ENCODE measurements around the gene MAP3K8. TPM values are rescaled to one million over a fixed set of nuclear protein-coding genes. Genes with fewer than 3 reads are reported as not detected.

Gene MAP3K8
- 20.4 and 21.0 TPM in 2 replicates for total RNA-seq

DNA sequence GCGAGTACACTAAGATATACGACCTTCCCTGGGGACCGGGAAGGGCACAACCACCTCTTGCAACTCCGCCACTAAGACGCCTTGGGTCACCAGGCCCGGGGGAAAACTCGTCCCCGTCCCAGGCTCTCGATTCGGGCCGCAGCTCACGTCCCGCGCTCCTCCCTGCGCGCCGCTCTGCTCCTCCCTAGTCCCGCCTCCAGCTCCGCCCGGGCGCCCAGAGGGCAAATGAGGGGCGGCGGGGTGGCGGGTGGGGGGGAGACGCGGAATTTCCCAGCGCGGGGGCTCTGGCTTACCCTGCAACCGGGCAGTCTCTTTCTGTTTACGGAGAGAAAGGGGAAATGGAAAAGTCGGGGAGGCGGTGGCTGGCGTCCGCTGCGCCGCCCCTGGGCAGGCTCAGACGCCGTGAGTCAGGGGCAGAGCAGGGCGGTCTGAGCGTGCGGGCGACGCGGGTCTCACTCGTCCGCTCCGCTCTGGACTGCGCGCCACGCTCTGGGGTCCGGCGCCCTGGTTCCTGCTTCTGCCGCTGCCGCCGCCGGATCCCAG is at the start of gene MAP3K8:
MAP3K8 (plus strand) TSS at position 455 of the 543 bp plus-strand sequence. CDS start 4,755 bp downstream, outside the sequence.

Other genes starting within 250 kb of the MAP3K8 start
- 13.3 and 15.1 TPM in 2 replicates for gene MTPAP, start 84.9 kb upstream of the MAP3K8 start, total RNA-seq
- gene LYZL2, start 195.6 kb downstream of the MAP3K8 start, total RNA-seq, result not detected in 2 replicates